ENCODE measurements around the gene NLRC3.

DNA sequence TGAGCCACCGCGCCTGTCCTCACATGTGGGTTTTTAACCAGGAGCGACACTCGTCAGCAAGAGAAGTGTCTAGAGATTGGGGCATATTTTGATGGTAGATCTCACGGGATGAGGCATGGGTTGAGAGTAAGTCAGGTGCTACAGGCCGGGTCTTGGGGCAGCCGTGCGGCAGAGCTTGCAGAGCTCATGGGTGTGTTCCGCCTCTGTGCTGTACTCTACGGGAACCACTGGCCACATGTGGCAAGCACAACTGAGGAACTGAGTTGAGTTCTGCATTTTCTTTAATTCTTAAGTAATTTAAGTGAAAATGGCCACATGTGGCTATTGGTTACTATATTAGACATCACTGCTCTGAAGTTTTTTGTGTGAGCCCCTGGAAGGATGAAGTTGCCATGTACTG is 66.8 kb downstream of the NLRC3 start:
- TF ChIP-seq, protein P1, sequence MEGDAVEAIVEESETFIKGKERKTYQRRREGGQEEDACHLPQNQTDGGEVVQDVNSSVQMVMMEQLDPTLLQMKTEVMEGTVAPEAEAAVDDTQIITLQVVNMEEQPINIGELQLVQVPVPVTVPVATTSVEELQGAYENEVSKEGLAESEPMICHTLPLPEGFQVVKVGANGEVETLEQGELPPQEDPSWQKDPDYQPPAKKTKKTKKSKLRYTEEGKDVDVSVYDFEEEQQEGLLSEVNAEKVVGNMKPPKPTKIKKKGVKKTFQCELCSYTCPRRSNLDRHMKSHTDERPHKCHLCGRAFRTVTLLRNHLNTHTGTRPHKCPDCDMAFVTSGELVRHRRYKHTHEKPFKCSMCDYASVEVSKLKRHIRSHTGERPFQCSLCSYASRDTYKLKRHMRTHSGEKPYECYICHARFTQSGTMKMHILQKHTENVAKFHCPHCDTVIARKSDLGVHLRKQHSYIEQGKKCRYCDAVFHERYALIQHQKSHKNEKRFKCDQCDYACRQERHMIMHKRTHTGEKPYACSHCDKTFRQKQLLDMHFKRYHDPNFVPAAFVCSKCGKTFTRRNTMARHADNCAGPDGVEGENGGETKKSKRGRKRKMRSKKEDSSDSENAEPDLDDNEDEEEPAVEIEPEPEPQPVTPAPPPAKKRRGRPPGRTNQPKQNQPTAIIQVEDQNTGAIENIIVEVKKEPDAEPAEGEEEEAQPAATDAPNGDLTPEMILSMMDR (IDR thresholded peaks at IDR 0.05) = no peak
- TF ChIP-seq POLR2A (IDR thresholded peaks at IDR 0.05) = no peak
